Measurements from ENCODE around the gene AREG.
A peak's percentile ranks its signal among the peaks of the same experiment; 100 is the strongest.

AREG gene

DNA sequence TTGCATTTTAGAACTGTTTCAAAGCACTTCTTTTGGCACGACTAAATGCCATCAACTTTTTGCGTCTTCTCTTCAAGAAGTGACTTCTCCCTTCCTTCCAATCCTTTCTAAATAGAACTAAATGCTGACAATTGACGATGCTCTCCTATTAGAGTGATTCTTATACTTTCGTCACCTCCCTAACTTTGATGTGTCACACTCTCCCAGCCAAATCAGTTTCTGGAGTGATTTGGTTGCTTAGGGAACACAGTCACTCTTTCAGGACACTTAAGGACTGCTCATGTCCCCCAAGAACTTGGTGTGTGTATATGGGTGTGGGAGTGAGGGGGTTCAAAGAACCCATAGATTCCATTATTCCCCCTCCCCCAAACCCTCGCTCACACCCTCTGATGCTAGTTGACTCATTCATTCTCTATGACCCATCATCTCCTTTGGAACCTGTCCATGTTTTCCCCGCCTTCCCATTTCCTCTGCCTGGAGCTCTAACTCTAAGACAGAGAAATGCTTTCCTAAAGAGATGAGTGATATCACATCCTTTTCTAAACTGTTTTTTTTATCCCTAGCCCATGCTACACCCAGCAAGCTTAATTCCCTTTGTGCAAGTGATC is 26.8 kb upstream of the AREG start:
- peaks cover 18 to 27% of the 10 kb centered on the region in 2 donors for H3K27me3 Mint-ChIP-seq
- no peak overlapping the region for H3K27ac Mint-ChIP-seq
- H3K4me3 Mint-ChIP-seq, result no peak overlapping the region
- peaks cover 0 to 1% of the 10 kb centered on the region in 2 donors for H3K9me3 Mint-ChIP-seq
- no peaks in the 10 kb centered on the region for H3K36me3 Mint-ChIP-seq
- DNase-seq (no peak), ATAC-seq (replicated peaks) (no peak)
- H3K4me1 Mint-ChIP-seq, result no peaks in the 10 kb centered on the region

DNA sequence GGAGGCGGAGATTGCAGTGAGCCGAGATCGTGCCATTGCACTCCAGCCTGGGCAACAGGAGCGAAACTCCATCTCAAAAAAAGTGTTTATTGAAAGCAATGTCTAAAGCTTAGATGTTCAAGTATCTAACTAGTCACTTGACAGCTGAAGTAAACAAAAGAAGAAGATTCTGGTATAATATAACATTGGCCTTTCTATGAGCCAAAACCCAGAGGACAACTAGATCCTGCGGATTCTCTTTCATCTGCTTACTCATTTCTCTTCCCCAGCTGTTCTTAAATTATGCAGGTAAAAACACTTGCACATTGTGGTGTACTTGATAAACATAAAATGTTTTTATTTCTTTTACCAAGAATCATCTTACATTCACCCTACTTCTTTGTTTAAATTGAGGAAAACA is 24.1 kb upstream of the AREG start:
- Mint-ChIP-seq H3K27ac (no peak overlapping the region), H3K9me3 (no peaks in the 10 kb centered on the region), H3K4me1 (no peaks in the 10 kb centered on the region), H3K36me3 (no peaks in the 10 kb centered on the region), H3K27me3 (peaks cover 13 to 17% of the 10 kb centered on the region in 2 donors), H3K4me3 (no peak overlapping the region)
- DNase-seq (no peak), ATAC-seq (replicated peaks) (no peak)

DNA sequence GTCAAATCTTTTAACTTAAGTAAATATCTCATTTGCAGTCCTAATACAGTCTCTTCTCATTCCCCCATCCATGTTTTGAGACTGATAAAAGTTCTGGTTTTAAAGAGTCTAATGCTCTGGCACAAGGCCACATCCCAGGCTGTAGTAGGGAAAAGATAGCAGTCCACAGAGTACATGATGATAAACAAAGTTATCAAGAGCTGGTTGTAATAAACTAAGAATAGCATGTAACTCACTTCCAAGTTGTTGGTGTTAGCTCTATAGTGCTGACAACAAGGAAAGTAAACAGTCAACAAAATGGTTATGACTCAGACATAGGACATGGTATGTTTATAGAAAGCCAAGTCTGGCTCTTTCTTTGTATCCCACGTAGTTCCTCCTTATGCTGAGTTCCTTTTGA is 21.8 kb upstream of the AREG start:
- H3K27ac Mint-ChIP-seq, result no peak overlapping the region
- DNase-seq (no peak), ATAC-seq (replicated peaks) (no peak)
- H3K4me3 Mint-ChIP-seq, result no peak overlapping the region
- H3K36me3 Mint-ChIP-seq, result no peaks in the 10 kb centered on the region
- H3K9me3 Mint-ChIP-seq, result no peaks in the 10 kb centered on the region
- H3K27me3 Mint-ChIP-seq, result peaks cover 13 to 14% of the 10 kb centered on the region in 2 donors
- H3K4me1 Mint-ChIP-seq, result peaks cover 0 to 5% of the 10 kb centered on the region in 2 donors

GRCh38 chr4:74424111-74424510 is 20.8 kb upstream of the AREG start:
- peaks cover 8 to 10% of the 10 kb centered on the region in 2 donors for H3K27me3 Mint-ChIP-seq
- H3K4me1 Mint-ChIP-seq, result peaks cover 0 to 5% of the 10 kb centered on the region in 2 donors
- H3K27ac Mint-ChIP-seq, result no peak overlapping the region
- H3K9me3 Mint-ChIP-seq, result no peaks in the 10 kb centered on the region
- ATAC-seq (replicated peaks), result no peak
- no peak overlapping the region for H3K4me3 Mint-ChIP-seq
- DNase-seq, result no peak
- H3K36me3 Mint-ChIP-seq, result no peaks in the 10 kb centered on the region

DNA sequence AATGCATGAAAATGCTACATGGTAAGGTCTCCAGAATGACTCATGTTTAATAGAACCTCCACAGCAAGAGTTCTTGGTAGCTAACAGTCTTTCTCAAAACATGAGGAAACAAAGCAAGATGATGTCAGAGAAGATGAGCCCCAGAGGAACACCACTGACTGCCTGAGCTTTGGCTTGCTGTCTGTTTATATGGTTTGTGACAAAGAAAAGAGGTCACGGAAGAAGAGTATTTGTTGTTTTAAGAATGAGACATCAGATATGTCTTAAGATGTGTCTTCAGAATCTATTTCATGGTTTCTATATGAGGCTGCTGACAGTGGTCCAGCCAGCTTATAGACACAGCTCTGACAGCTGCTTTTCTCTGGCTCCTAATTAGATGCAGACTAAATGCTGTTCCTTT is 18.8 kb upstream of the AREG start:
- peaks cover 0 to 5% of the 10 kb centered on the region in 2 donors for H3K4me1 Mint-ChIP-seq
- no peak overlapping the region for H3K4me3 Mint-ChIP-seq
- H3K27ac Mint-ChIP-seq, result no peak overlapping the region
- no peak for ATAC-seq (replicated peaks)
- no peaks in the 10 kb centered on the region for H3K9me3 Mint-ChIP-seq
- H3K36me3 Mint-ChIP-seq, result no peaks in the 10 kb centered on the region
- peaks cover 8 to 10% of the 10 kb centered on the region in 2 donors for H3K27me3 Mint-ChIP-seq
- no peak for DNase-seq

DNA sequence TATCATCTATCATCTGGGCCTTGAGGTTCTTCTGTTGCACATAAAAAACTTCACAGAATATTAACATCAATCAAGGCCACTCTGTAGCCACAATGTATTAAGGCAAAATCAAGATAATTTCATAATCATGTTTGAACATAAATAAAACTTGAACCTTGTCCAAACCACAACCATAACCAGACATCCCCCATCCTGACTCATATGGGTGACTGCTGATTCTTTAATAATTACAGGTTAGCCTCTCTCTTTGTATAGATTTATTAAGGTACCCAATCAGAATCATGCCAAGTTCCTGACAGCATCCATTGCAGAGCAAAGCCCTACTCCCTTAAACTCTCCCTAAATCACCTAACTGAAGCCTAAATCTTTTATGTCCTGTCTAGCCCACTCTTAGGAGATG is 16.7 kb upstream of the AREG start:
- Mint-ChIP-seq H3K9me3 (no peaks in the 10 kb centered on the region), H3K4me1 (peaks cover 0 to 5% of the 10 kb centered on the region in 2 donors), H3K27ac (no peak overlapping the region)

DNA sequence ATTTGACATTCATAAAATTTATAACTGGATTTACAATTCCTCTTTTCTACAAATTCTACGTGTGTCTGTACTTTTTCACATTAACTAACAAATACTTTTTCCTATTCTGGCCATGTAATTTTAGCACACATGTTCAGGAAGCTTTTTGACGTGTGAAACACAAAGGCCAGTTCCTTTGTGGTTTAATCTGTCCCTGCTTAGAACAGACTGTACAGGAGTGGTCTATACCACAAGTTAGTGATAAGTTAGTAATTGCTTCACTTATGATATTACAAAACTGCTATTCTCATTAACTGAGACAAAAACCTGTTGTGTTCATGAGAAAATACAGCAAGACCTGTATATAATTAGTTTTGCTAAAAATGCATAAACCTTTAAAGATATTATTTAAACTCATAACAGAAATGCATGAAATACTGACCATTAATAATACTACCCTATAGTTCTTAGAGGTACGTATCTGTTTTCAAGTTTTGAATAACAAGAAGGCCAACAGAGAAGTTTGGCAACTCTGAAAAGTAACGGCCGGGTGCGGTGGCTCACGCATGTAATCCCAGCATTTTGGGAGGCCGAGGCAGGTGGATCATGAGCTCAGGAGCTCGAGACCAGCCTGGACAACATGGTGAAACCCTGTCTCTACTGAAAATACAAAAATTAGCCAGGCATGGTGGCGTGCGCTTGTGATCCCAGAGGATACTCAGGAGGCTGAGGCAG is 13.7 kb upstream of the AREG start:
- Mint-ChIP-seq H3K9me3 (no peaks in the 10 kb centered on the region), H3K27ac (no peak overlapping the region), H3K4me1 (peaks cover 0 to 3% of the 10 kb centered on the region in 2 donors), H3K27me3 (peaks cover 0 to 8% of the 10 kb centered on the region in 2 donors), H3K36me3 (no peaks in the 10 kb centered on the region), H3K4me3 (peak overlapping the region in 1 of 2 donors; percentile 6)
- peak; percentile 93 to 94 for ATAC-seq (replicated peaks)
- no peak for DNase-seq

More for the DNA sequence above, 16.7 kb upstream of the AREG start:
- Mint-ChIP-seq H3K4me3 (no peak overlapping the region), H3K27me3 (peaks cover 0 to 5% of the 10 kb centered on the region in 2 donors), H3K36me3 (no peaks in the 10 kb centered on the region)
- DNase-seq (no peak), ATAC-seq (replicated peaks) (no peak)

DNA sequence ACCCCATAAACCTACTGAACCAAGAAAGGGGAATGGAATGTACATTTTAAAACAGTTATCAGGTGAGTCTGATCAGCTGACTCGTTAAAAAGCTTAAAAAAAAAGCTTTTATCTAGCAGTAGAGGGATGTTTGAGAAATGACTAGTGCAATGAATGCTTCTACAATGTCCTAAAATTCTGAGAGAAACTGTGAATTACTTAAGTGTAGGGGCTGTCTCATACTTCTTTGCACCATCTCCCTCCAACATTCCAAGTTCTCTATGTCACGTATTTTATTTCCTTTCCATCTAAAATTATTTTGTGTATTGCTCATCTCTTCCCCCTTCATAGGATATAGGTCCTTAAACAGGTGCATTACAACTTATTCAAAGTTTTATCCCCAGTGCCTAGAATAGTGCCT is 11.9 kb upstream of the AREG start:
- H3K27ac Mint-ChIP-seq, result no peak overlapping the region
- ATAC-seq (replicated peaks) (no peak), DNase-seq (no peak)
- H3K9me3 Mint-ChIP-seq, result no peaks in the 10 kb centered on the region
- H3K4me1 Mint-ChIP-seq, result no peaks in the 10 kb centered on the region
- peaks cover 0 to 8% of the 10 kb centered on the region in 2 donors for H3K27me3 Mint-ChIP-seq
- no peak overlapping the region for H3K4me3 Mint-ChIP-seq
- H3K36me3 Mint-ChIP-seq, result no peaks in the 10 kb centered on the region

DNA sequence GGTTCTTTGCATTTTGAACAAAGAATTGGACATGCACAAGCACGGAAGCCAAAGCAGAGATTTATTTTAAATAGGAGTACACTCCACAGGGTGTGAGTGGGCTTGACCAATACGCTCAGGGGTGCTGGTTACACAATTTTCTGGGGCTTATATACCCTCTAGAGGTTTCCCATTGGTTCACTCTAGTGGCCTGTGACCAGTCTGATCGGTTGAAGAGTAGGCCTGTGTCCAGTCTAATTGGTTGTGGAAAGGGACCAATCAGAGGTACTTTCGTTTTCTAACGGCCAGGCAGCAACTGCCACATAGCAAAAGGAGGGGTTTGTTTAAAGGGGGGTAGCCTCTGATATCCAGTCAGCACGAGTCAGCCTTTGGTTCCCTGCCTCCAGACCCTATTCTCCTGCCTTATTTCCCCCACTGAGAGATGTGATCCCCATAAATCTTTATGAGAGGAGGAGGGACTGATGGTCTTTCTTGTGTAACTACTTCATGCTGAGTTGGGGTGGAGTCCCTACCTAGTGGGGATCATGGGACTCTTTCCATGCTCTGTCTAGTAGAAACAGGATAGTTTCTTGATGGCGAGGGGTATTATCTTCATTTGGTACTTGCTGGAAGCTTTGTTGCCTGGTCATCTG is 11.3 kb upstream of the AREG start:
- no peaks in the 10 kb centered on the region for H3K36me3 Mint-ChIP-seq
- peaks cover 0 to 8% of the 10 kb centered on the region in 2 donors for H3K27me3 Mint-ChIP-seq
- H3K4me1 Mint-ChIP-seq, result no peaks in the 10 kb centered on the region
- no peaks in the 10 kb centered on the region for H3K9me3 Mint-ChIP-seq
- H3K4me3 Mint-ChIP-seq, result no peak overlapping the region
- no peak for ATAC-seq (replicated peaks)
- H3K27ac Mint-ChIP-seq, result no peak overlapping the region
- no peak for DNase-seq

GRCh38 chr4:74435296-74435695 is 9.6 kb upstream of the AREG start:
- Mint-ChIP-seq H3K4me3 (no peak overlapping the region), H3K4me1 (no peaks in the 10 kb centered on the region)
- no peak for ATAC-seq (replicated peaks)

DNA sequence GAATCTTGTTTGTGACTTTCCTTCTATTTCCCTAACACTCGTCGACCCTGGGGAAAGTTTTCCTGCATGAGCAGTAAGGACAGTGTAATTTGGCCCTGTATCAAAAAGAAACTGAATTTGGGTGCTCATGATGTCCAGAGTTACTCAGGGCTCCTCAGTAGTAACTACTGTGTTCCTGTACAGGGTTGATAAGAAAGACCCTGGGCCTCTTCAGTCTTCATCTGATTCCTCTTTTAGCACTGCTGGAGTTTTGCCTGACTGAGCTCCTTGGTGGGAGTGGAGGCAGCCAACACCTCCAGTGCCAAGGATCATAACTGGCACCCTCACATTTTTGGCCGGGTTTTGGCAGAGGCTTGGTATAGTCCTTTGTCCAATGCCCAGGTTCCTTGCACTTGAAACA is 7.1 kb upstream of the AREG start:
- Mint-ChIP-seq H3K9me3 (no peaks in the 10 kb centered on the region), H3K27ac (no peak overlapping the region), H3K36me3 (peaks cover 0 to 4% of the 10 kb centered on the region in 2 donors), H3K4me1 (no peaks in the 10 kb centered on the region), H3K27me3 (peaks cover 0 to 8% of the 10 kb centered on the region in 2 donors), H3K4me3 (no peak overlapping the region)
- DNase-seq, result no peak
- ATAC-seq (replicated peaks), result no peak

More at GRCh38 chr4:74435296-74435695, 9.6 kb upstream of the AREG start:
- Mint-ChIP-seq H3K36me3 (peaks cover 0 to 4% of the 10 kb centered on the region in 2 donors), H3K27ac (no peak overlapping the region), H3K27me3 (peaks cover 0 to 8% of the 10 kb centered on the region in 2 donors), H3K9me3 (no peaks in the 10 kb centered on the region)
- DNase-seq, result no peak

DNA sequence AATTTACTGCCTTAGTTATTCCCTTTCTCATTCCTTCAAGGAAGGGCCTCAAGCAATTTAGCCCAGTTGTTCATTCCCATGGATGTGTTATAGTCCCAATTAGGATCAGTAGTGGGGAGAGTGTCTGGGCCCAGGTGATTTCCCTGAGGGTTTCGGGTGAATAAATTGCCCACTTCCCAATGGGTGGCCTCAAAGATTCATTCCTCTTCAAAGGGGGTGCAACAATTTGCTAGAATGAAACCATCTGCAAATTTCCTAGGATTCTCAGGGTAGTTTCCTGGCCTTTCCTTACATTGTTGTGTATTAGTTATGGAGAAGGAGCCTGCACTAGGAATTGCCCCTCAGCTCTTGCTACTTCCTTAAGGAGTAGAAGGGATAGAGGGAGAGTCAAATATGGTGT is 6.3 kb upstream of the AREG start:
- Mint-ChIP-seq H3K27me3 (peaks cover 0 to 3% of the 10 kb centered on the region in 2 donors), H3K9me3 (no peaks in the 10 kb centered on the region), H3K36me3 (peaks cover 0 to 4% of the 10 kb centered on the region in 2 donors), H3K4me3 (no peak overlapping the region), H3K27ac (no peak overlapping the region), H3K4me1 (no peaks in the 10 kb centered on the region)
- ATAC-seq (replicated peaks) (no peak), DNase-seq (no peak)

DNA sequence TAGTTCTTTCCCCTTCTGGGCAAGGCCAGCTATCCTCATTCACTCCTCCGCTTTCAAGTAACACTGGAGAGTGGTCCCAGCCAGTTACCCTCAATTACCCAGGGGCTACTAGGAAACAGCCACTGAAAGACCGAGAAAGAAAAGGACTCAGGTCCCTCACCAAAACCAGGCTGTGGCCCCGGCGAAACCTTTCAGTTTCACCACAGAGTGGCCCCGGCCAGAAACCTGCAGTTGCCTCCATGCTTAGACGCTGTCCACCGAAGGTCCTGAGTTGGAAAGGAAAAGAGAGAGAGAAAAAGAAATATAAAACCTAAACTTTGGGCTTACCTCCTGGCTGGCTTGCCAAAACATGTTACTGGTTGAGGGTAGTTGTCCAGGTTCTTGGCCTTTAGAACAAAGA is 5.0 kb upstream of the AREG start:
- no peaks in the 10 kb centered on the region for H3K27me3 Mint-ChIP-seq
- ATAC-seq (replicated peaks) (no peak), DNase-seq (no peak)
- peaks cover 0 to 4% of the 10 kb centered on the region in 2 donors for H3K36me3 Mint-ChIP-seq
- H3K4me1 Mint-ChIP-seq, result no peaks in the 10 kb centered on the region
- no peak overlapping the region for H3K27ac Mint-ChIP-seq
- H3K4me3 Mint-ChIP-seq, result no peak overlapping the region
- H3K9me3 Mint-ChIP-seq, result no peaks in the 10 kb centered on the region

DNA sequence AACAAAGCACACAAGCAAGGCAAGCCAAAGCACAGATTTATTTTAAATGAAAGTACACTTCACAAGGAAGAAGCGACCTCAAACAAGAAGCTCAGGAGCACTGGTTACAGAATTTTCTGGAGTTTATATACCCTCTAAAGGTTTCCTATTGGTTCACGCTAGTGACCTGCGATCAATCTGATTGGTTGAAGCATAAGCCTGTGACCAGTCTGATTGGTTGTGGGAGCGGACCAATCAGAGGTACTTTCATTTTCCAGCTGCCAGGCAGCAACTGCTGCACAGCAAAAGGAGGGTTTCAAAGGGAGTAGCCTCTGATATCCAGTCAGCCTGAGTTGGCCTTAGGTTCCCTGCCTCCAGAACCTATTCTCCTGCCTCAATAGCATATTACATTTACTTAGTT is 4.6 kb upstream of the AREG start:
- no peaks in the 10 kb centered on the region for H3K4me1 Mint-ChIP-seq
- H3K27me3 Mint-ChIP-seq, result no peaks in the 10 kb centered on the region
- H3K36me3 Mint-ChIP-seq, result peaks cover 0 to 4% of the 10 kb centered on the region in 2 donors
- no peak for DNase-seq
- H3K27ac Mint-ChIP-seq, result no peak overlapping the region
- no peaks in the 10 kb centered on the region for H3K9me3 Mint-ChIP-seq
- no peak overlapping the region for H3K4me3 Mint-ChIP-seq
- no peak for ATAC-seq (replicated peaks)

DNA sequence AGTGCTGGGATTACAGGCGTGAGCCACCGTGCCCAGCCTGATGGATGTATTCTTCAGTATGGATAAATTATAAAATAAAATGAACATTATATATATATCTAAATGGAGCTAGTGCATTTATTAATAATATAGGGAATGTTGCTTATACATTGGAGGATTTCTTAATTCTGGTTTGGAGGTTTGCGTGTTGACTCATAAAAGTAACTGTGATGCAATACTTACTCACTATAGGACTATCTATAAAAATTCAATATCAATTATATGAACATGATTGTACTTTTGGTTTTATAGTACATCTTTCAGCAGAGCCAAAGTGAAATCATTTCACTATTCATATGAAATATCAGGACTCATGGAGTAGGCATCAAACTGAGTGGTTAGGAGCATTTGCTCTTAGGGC is 3.2 kb upstream of the AREG start:
- no peaks in the 10 kb centered on the region for H3K27me3 Mint-ChIP-seq
- no peaks in the 10 kb centered on the region for H3K4me1 Mint-ChIP-seq
- no peak overlapping the region for H3K27ac Mint-ChIP-seq
- no peak for DNase-seq
- H3K4me3 Mint-ChIP-seq, result no peak overlapping the region
- no peaks in the 10 kb centered on the region for H3K9me3 Mint-ChIP-seq
- no peak for ATAC-seq (replicated peaks)
- H3K36me3 Mint-ChIP-seq, result peaks cover 0 to 4% of the 10 kb centered on the region in 2 donors
